GM21825 (cell line): ENCODE results near the gene OTOR.
A peak's percentile ranks its signal among the peaks of the same experiment; 100 is the strongest.

Experiments used
- ATAC-seq: cut with Tn5 transposase; IDR thresholded peaks from one replicate; pipeline ENCODE4 v1.9.1; 2021; ENCODE audit warnings: mild to moderate bottlenecking, moderate library complexity; ENCODE audit not compliant: unreplicated experiment

OTOR gene

DNA sequence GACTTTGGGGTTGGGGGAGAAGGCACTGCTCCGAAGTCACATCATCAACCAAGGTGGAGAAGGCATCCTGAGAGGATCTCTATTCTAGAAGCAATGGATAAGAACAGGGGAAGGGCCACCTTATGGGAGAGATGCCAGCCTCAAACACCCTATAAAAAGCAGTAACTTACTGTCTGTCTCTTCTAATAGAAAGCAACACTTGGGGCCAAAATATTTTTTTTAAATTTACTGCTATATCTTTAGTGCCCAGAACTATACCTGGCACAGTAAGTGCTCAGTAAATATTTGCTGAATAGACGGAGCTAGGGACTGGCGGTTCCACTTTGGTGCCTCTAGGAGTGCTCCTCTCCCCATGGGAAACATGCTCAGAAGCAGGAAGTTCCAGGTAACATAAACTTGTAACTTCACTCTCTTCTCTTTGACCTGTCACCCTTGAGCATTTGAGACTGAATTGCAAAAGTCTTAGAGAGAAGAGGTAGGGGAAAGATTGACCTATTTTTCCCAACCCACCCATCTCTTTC lies 807 bp upstream of the OTOR start:
- no peak for ATAC-seq

DNA sequence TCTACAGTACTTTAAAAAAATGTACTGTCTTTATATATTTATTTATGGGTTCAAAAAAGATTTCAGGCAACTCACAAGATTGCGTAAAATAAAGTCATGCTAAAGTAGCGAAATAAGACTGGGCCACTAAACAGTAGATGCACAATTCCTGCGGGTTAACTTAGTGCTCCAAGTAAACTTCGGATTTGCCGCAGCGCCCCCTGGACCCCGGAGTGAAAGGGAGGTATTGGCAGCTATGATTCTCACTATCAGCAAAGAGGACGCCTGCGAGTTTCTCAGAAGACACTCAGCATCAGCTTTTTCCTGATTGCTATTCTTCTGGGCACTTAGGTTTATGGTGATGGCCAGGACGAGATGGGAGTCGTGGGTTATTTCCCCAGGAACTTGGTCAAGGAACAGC lies 1.4 kb downstream of the OTOR start:
- no peak for ATAC-seq

DNA sequence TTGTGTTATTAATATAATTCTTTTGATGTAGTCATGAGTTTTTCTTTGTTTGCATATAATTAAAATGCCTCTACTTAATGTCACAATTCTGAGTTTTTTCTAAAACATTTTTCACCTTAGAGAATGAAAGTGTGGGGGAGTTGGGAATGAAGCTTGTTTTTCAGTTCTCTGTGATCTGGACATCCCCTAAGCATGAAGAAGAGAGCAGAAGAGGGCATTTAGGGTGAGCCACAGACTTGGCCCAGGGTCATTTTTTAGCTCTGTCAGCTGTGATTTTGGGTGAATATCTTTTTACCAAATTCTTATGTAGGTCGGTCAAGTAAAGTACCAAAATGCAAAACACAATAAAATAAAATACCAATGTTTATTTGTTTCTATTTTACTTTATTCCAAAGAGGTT lies 3.9 kb downstream of the OTOR start:
- ATAC-seq: no peak

GRCh38 chr20:16752901-16753300 lies 4.7 kb downstream of the OTOR start:
- ATAC-seq: no peak

DNA sequence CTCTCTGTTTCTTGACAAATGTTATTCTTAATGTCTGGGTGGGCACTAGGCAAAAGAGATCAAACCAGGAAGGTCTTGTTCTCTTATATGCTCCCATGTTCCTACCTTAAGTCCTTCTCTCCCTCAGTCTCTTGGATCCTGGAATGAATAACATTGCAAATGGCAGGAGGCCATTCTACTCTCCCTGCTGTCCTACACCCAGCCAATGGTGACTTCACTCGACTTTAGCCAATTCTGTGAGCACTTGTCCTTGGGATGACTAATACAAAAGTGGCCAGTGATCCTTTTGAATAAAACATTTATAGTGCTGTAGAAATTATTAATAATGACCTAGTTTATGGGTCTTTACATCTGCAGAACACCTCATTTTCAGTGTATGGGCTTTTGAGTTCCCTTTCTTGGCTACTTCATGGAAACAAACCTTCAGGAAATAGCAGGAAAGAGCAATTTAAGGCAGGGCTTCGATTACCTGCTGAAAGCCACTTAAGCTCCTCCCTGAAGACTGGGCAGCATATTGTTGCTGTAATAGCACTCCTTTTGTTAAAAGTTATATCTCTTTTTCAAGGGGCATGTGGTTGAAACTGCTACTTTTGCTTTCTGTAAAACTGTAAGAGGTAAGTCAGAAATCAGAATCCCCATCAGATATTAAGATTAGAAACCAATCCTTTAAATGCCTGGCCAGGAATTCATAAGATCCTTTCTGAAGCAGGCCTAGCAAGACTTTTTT lies 10.5 kb downstream of the OTOR start:
- ATAC-seq: peak; percentile 70

GRCh38 chr20:16759181-16759563 lies 11.0 kb downstream of the OTOR start:
- ATAC-seq: no peak

GRCh38 chr20:16760431-16761304 lies 12.5 kb downstream of the OTOR start:
- ATAC-seq: no peak

DNA sequence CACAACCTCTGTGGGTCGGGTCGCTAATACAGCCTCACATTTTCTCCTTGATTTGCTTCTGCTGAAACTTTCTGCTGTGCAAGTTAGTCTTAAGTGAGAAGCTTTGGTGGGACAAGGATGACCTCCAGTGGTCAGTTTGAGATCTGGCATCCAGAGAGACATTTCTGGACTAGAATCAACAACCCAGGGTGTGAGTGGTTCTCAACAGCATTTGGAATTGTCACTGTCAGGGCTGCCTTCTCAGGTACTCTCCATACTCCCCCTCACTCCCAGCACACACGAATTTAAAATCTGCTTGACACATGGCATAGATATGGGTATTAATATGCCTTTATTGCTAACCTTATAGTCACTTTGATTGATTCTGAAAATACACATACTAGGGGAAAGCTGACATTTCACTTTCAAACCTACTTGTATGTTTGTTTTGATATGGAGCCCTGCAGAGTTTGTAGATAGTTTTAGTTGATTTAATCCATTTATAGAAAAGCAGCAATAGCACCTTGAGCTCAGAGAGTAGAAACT lies 13.2 kb downstream of the OTOR start:
- peak; percentile 56 for ATAC-seq

DNA sequence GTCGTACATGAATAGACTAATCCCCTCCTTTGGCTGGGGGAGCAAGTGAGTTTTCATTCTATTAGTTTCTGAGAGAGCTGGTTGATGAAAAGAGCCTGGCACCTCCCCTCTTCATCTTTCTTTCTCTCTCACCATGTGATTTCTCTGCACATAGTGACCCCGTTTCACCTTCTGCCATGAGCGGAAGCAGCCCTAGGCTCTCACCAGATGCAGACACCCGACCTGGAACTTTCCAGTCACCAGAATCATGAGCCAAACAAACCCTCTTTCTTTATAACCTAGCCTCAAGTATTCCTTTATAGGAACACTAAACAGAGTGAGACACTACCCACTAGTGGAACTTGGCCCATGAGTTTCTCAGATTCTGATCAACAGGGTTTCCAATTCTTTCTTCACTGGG lies 16.4 kb downstream of the OTOR start:
- ATAC-seq: no peak

- no peak for ATAC-seq
These were observed 23.1 kb downstream of the OTOR start for GRCh38 chr20:16771213-16771612.

DNA sequence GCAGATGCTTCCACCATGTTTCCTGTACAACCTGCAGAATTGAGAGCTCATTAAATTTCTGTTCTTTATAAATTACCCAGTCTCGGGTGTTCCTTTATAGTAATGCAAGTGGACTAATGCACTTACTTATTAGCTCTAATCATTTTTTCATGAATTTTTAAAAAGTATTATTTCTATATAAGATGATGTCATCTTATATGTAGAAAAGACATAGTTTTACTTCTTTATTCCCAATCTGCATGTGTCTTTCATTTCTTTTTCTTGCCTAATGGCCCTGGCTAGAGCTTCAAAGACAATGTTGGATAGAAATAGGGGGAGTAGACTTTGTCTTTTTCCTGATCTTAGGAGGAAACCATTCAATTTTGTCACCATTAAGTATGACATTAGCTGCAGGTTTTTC lies 27.8 kb downstream of the OTOR start:
- no peak for ATAC-seq

- no peak for ATAC-seq
These were observed 29.0 kb downstream of the OTOR start for GRCh38 chr20:16777126-16777525.

DNA sequence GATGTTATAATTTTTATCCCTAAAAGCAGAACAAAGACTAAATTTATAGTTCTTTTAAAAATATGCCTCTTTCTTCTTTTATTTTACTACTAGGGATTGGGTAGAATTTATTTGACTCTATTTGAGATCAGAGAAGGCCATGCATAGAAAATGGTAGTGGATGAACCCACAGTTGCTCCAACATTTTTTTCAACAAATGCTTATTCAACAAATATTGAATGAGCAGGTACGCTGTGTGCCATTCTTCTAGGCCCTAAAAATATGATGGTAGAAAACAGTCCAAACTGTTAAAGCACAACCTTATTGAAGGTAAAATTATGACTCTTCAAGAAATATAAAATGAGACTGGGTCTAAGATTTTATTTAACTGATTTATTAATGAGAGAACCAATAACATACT lies 30.0 kb downstream of the OTOR start:
- ATAC-seq: no peak

GRCh38 chr20:16781496-16781895 lies 33.3 kb downstream of the OTOR start:
- no peak for ATAC-seq

- no peak for ATAC-seq
These were observed 37.1 kb downstream of the OTOR start for GRCh38 chr20:16785226-16785625.
